Measurements from ENCODE around the gene CATSPER4. TPM values are rescaled to one million over a fixed set of nuclear protein-coding genes. Genes with fewer than 3 reads are reported as not detected.

CATSPER4 gene
- total RNA-seq, 2 experiments from 2014 or later, result not detected

- ChIA-PET POLR2A (interaction anchor here (0.6 kb wide), 1 partner anchor 914 kb away, joined by 3 read pairs; no protein-coding TSS in a partner anchor), CTCF (interaction anchor here (0.6 kb wide), 1 partner anchor 19 kb away, joined by 3 read pairs; no protein-coding TSS in a partner anchor)
- Mint-ChIP-seq H3K4me3 (no peak overlapping the region), H3K9me3 (ENCODE audit: low read depth) (no peaks in the 10 kb centered on the region), H3K27ac (no peak overlapping the region), H3K27me3 (no peaks in the 10 kb centered on the region), H3K4me1 (peaks cover 15% of the 10 kb centered on the region), H3K36me3 (ENCODE audit: low read depth) (no peaks in the 10 kb centered on the region)
- no peak for DNase-seq
- ATAC-seq, result no peak
- intact Hi-C loops (cut with DNase I, micrococcal nuclease), result no loop called here
Measured at GRCh38 chr1:26195805-26196204, 5.4 kb downstream of the CATSPER4 start.

DNA sequence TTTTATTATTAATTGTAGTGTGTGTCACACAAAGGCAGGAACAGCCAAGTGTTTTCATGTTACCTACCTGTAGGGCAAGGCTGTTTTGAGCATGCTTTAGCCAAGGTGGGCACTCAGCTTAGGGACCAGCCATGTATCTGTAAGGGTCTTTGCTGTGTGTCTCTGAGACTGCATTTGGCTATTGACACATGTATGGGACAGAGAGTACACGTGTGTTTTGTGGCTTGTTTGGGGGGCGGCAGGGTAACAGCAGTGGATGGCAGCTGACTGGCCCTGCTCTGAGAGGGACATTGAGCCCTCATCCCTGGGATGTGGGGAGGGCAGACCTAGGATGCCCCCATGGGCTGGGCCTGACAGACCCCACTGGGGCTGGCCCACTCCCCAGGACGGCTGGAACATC lies 6.9 kb downstream of the CATSPER4 start:
- H3K4me1 Mint-ChIP-seq, result peaks cover 22% of the 10 kb centered on the region
- H3K27ac Mint-ChIP-seq, result no peak overlapping the region
- H3K36me3 Mint-ChIP-seq (ENCODE audit: low read depth), result no peaks in the 10 kb centered on the region
- H3K27me3 Mint-ChIP-seq, result no peaks in the 10 kb centered on the region
- CTCF ChIA-PET, result interaction anchor here (1.0 kb wide), 1 partner anchor 124 kb away, joined by 3 read pairs; no protein-coding TSS in a partner anchor
- ATAC-seq (no peak), DNase-seq (no peak)
- intact Hi-C loops (cut with DNase I, micrococcal nuclease), result no loop called here
- H3K4me3 Mint-ChIP-seq, result no peak overlapping the region
- POLR2A ChIA-PET, result no interaction called here
- no peaks in the 10 kb centered on the region for H3K9me3 Mint-ChIP-seq (ENCODE audit: low read depth)

DNA sequence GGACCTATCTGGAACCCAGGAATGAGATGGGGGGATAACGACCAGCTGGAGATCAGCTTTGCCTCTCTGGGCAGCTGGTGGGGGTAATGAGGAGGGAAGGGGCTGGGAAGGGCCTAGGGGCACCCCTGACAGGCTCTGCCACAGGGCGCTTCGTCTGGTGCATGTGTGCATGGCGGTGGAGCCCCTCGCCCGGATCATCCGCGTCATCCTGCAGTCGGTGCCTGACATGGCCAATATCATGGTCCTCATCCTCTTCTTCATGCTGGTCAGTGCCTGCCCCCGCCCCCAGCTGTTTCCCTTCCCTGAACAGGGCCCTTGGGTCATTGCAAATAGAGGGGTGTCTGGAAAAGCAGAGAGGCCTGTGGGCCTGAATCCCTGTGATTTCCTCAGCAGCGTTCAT lies 7.4 kb downstream of the CATSPER4 start:
- Mint-ChIP-seq H3K27me3 (no peaks in the 10 kb centered on the region), H3K27ac (no peak overlapping the region), H3K36me3 (ENCODE audit: low read depth) (no peaks in the 10 kb centered on the region), H3K4me3 (no peak overlapping the region), H3K9me3 (ENCODE audit: low read depth) (no peaks in the 10 kb centered on the region), H3K4me1 (peaks cover 25% of the 10 kb centered on the region)
- intact Hi-C loops (cut with DNase I, micrococcal nuclease), result no loop called here
- ATAC-seq, result no peak
- DNase-seq, result no peak
- ChIA-PET POLR2A (no interaction called here), CTCF (no interaction called here)

GRCh38 chr1:26200413-26200812 lies 10.0 kb downstream of the CATSPER4 start:
- DNase-seq, result no peak
- peaks cover 25% of the 10 kb centered on the region for H3K4me1 Mint-ChIP-seq
- ChIA-PET CTCF (interaction anchor here (1.1 to 1.6 kb wide), 2 partner anchors 33 to 62 kb away, joined by 3 to 4 read pairs; no protein-coding TSS in a partner anchor), POLR2A (no interaction called here)
- ATAC-seq, result no peak
- peak overlapping the region; percentile 73 for H3K27ac Mint-ChIP-seq
- intact Hi-C loops (cut with DNase I, micrococcal nuclease), result no loop called here
- no peaks in the 10 kb centered on the region for H3K27me3 Mint-ChIP-seq
- H3K9me3 Mint-ChIP-seq (ENCODE audit: low read depth), result no peaks in the 10 kb centered on the region
- no peaks in the 10 kb centered on the region for H3K36me3 Mint-ChIP-seq (ENCODE audit: low read depth)
- no peak overlapping the region for H3K4me3 Mint-ChIP-seq

GRCh38 chr1:26203642-26204318 lies 13.4 kb downstream of the CATSPER4 start:
- peak; percentile 32 for DNase-seq
- intact Hi-C loops (cut with DNase I, micrococcal nuclease), result no loop called here
- Mint-ChIP-seq H3K4me3 (no peak overlapping the region), H3K9me3 (ENCODE audit: low read depth) (no peaks in the 10 kb centered on the region), H3K27ac (no peak overlapping the region), H3K4me1 (peaks cover 25% of the 10 kb centered on the region), H3K36me3 (ENCODE audit: low read depth) (no peaks in the 10 kb centered on the region), H3K27me3 (no peaks in the 10 kb centered on the region)
- ChIA-PET POLR2A (no interaction called here), CTCF (interaction anchor here (0.9 to 2.7 kb wide), 5 partner anchors 10 to 213 kb away, joined by 3 to 9 read pairs (median 3); partner anchors contain the start of gene CEP85)
- no peak for ATAC-seq

GRCh38 chr1:26210147-26210870 lies 19.9 kb downstream of the CATSPER4 start:
- CTCF ChIA-PET, result interaction anchor here (0.5 to 2.5 kb wide), 4 partner anchors 25 to 514 kb away, joined by 3 to 7 read pairs (median 4); partner anchors contain the start of gene ZNF593

GRCh38 chr1:26212726-26213125 lies 22.3 kb downstream of the CATSPER4 start:
- no peaks in the 10 kb centered on the region for H3K27me3 Mint-ChIP-seq
- ATAC-seq (no peak), DNase-seq (no peak)
- intact Hi-C loops (cut with DNase I, micrococcal nuclease), result no loop called here
- ChIA-PET CTCF (interaction anchor here (0.7 to 2.5 kb wide), 2 partner anchors 43 to 51 kb away, joined by 3 to 7 read pairs; partner anchors contain the start of gene ZNF593), POLR2A (interaction anchor here (0.7 kb wide), 1 partner anchor 14 kb away, joined by 10 read pairs; no protein-coding TSS in a partner anchor)
- no peaks in the 10 kb centered on the region for H3K36me3 Mint-ChIP-seq (ENCODE audit: low read depth)
- H3K27ac Mint-ChIP-seq, result no peak overlapping the region
- H3K4me3 Mint-ChIP-seq, result no peak overlapping the region
- H3K4me1 Mint-ChIP-seq, result no peaks in the 10 kb centered on the region
- H3K9me3 Mint-ChIP-seq (ENCODE audit: low read depth), result no peaks in the 10 kb centered on the region

More at GRCh38 chr1:26210147-26210870, 19.9 kb downstream of the CATSPER4 start:
- intact Hi-C loops (cut with DNase I, micrococcal nuclease), result no loop called here
- POLR2A ChIA-PET, result no interaction called here
- H3K27ac Mint-ChIP-seq, result no peak overlapping the region
- H3K4me1 Mint-ChIP-seq, result no peaks in the 10 kb centered on the region
- no peak for DNase-seq
- no peak for ATAC-seq
- H3K9me3 Mint-ChIP-seq (ENCODE audit: low read depth), result no peaks in the 10 kb centered on the region
- H3K36me3 Mint-ChIP-seq (ENCODE audit: low read depth), result no peaks in the 10 kb centered on the region
- H3K27me3 Mint-ChIP-seq, result no peaks in the 10 kb centered on the region
- H3K4me3 Mint-ChIP-seq, result no peak overlapping the region

DNA sequence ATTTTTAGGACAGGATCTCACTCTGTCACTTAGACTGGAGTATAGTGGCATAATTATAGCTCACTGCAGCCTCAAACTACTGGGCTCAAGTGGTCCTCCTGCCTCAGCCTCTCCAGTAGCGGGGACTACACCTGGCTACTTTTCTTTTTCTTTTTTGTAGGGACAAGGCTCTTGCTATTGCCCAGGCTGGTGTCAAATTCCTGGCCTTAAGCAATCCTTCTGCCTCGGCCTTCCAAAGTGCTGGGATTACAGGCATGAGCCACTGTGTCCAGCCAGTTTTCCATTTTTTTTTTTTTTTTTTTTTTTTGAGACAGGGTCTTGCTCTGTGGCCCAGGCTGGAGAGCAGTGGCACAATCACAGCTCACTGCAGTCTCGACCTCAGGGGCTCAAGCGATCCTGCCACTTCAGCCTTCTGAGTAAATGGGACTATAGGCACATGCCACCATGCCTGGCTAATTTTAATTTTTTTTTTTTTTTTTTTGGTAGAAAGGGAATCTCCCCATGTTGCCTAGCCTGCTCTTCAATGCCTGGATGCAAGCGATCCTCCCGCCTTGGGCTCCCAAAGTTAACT lies 23.0 kb downstream of the CATSPER4 start:
- Mint-ChIP-seq H3K9me3 (ENCODE audit: low read depth) (no peaks in the 10 kb centered on the region), H3K27ac (no peak overlapping the region), H3K4me1 (no peaks in the 10 kb centered on the region), H3K27me3 (no peaks in the 10 kb centered on the region), H3K36me3 (ENCODE audit: low read depth) (no peaks in the 10 kb centered on the region), H3K4me3 (no peak overlapping the region)
- CTCF ChIA-PET, result interaction anchor here (0.6 to 1.0 kb wide), 3 partner anchors 10 to 404 kb away, joined by 3 read pairs; no protein-coding TSS in a partner anchor
- ATAC-seq (no peak), DNase-seq (no peak)
- POLR2A ChIA-PET, result no interaction called here
- intact Hi-C loops (cut with DNase I, micrococcal nuclease), result no loop called here

DNA sequence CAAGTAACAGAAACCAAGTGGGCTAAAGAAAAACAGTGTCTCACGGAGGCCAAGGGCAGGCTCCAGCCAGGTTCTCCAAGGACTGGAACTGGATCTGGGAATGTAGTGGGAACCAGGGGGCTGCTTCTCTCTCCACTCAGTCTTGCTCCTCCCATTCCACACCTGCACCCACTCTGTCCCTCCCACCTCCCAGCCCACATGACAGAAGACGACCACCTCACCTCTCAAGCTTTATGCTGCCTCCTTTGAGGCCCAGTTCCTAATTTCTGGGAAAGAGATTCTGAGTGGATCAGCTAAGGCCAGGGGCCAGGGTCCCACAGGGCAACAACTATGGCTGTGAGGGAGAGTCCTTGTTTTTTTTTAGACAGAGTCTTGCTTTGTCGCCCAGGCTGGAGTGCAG lies 24.8 kb downstream of the CATSPER4 start:
- no peak for DNase-seq
- Mint-ChIP-seq H3K36me3 (ENCODE audit: low read depth) (no peaks in the 10 kb centered on the region), H3K4me3 (no peak overlapping the region), H3K27me3 (no peaks in the 10 kb centered on the region), H3K27ac (no peak overlapping the region), H3K9me3 (ENCODE audit: low read depth) (no peaks in the 10 kb centered on the region), H3K4me1 (no peaks in the 10 kb centered on the region)
- POLR2A ChIA-PET, result interaction anchor here (0.6 kb wide), 1 partner anchor 122 kb away, joined by 3 read pairs; no protein-coding TSS in a partner anchor
- intact Hi-C loops (cut with DNase I, micrococcal nuclease), result no loop called here
- CTCF ChIA-PET, result interaction anchor here (0.6 kb wide), 1 partner anchor 221 kb away, joined by 3 read pairs; no protein-coding TSS in a partner anchor
- ATAC-seq, result no peak

DNA sequence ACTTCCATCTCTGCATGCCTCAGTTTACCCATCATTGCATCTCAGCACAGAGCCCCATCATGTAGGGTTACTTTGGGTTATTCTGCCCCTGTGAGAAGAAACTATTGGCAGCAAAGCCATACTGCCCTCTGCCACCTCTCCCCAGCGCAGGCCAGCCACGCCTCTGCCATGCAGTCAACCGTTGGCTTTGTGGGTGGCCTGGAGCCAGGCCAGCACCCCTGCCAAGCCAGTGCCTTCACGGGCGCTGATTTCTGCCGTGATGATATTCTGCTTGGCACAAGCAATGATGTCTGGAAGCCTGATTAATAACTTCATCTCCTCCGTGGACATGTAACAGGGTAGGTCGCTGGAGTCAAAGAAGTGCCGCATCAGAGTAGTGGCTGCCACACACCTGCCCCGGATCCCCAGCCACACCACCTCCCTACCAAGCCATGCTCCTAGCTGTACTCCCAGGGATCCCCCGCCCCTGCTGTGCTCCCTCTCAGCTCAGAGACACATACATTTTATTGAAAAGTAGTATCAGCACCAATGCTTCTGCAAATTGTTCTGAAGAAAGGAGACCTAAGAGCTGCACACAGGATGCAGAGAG lies 28.6 kb downstream of the CATSPER4 start:
- Mint-ChIP-seq H3K36me3 (ENCODE audit: low read depth) (no peaks in the 10 kb centered on the region), H3K27me3 (peaks cover 5% of the 10 kb centered on the region), H3K4me3 (no peak overlapping the region), H3K9me3 (ENCODE audit: low read depth) (no peaks in the 10 kb centered on the region), H3K27ac (no peak overlapping the region), H3K4me1 (no peaks in the 10 kb centered on the region)
- ATAC-seq (no peak), DNase-seq (no peak)
- intact Hi-C loops (cut with DNase I, micrococcal nuclease), result no loop called here
- CTCF ChIA-PET, result interaction anchor here (0.9 kb wide), 1 partner anchor 15 kb away, joined by 3 read pairs; the partner anchor contains the start of gene CEP85
- POLR2A ChIA-PET, result no interaction called here

DNA sequence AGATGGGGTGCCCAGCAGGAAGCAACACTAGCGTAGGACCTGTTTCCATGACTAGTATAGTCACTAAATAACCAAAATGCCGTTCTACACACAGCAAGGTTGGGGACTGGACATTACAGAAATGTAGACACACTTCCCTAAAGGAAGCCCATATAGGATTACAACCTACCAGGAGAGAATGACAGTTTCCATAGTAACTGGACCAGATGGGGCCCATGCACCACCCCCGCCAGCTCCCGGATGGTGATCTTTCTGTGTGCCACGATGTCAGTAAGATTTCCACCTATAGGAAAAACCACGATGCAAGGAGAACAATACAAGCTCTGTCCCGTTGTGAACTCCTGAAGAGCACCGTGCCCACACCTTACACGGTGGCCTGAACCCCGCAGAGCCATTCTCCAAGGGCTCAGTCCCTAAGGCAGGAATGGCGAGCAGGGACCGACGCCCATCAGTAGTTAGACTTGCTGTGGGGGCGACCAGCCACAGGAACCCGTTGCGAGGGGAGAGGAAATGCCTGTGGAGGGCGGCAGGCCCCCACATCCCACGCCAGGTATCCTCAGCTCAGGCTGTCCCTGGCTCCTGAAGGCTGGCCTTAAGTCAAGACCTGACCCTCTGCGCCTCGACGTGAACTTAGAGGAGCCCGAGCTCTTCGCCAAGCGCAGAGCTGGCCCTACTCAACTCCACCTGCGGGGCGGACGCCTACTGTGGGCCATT lies 30.0 kb downstream of the CATSPER4 start:
- DNase-seq (no peak), ATAC-seq (no peak)
- Mint-ChIP-seq H3K4me1 (peaks cover 2% of the 10 kb centered on the region), H3K27me3 (peaks cover 9% of the 10 kb centered on the region), H3K36me3 (ENCODE audit: low read depth) (no peaks in the 10 kb centered on the region), H3K4me3 (no peak overlapping the region), H3K9me3 (ENCODE audit: low read depth) (no peaks in the 10 kb centered on the region), H3K27ac (no peak overlapping the region)
- POLR2A ChIA-PET, result no interaction called here
- intact Hi-C loops (cut with DNase I, micrococcal nuclease), result no loop called here
- CTCF ChIA-PET, result interaction anchor here (0.6 kb wide), 1 partner anchor 179 kb away, joined by 3 read pairs; no protein-coding TSS in a partner anchor

Data from activated CD4-positive, alpha-beta T cell treated with anti-CD3 and anti-CD28 coated beads for 36 hours (primary cell).